HCT116 (cell line): ENCODE measurements around the gene STARD3. TPM values are rescaled to one million over a fixed set of nuclear protein-coding genes. Genes with fewer than 3 reads are reported as not detected.

Experiments
- ATAC-seq: fragments of 200-7000 bp; cut with Tn5 transposase; 2 replicates; pipeline ENCODE4 v1.9.1; 2020; ENCODE audit warnings: mild to moderate bottlenecking, moderate library complexity
- BruUV-seq: library from RNA; stranded (reverse); fragments of 400-500 nt; replicated peaks from 2 replicates; lab custom pipeline; 2021; lab: Mats Ljungman, UMichigan
- CTCF ChIA-PET: fragments of 300-600 bp; sonication (Branson Sonifier 250); formaldehyde crosslinking; loops from one replicate; lab custom pipeline; 2021; ENCODE audit warnings: antibody characterized with exemption; lab: Charles Lee
- POLR2A ChIA-PET: fragments of 300-600, 350-600 bp; sonication (Branson Sonifier 250); formaldehyde crosslinking; loops from one replicate; lab custom pipeline; 2021; ENCODE audit warnings: antibody characterized with exemption; lab: Charles Lee
- RAD21 ChIA-PET, 2 experiments: fragments of 300-600 bp; sonication (Branson Sonifier 250); formaldehyde crosslinking; loops; one replicate each; lab custom pipeline; 2023; ENCODE audit warnings: low total read pairs in 2 of 2; ENCODE audit not compliant: uncharacterized antibody in 2 of 2, unreplicated experiment in 2 of 2, low non-redundant PET in 1 of 2; lab: Charles Lee
- DNase-seq: peaks from one replicate; pipeline ENCODE4 v3.0.0-alpha.2; 2010; ENCODE audit warnings: low read depth, low spot score
- H2AFZ ChIP-seq: fragments of 200-600 bp; shearing (Covaris generic), sonication (generic); 2 replicates; pipeline ENCODE4 v1.6.1; 2017; ENCODE audit warnings: low read depth, mixed run types, mixed read lengths, antibody characterized with exemption, low read length; ENCODE audit not compliant: poor library complexity, severe bottlenecking
- H3K27ac ChIP-seq: 2 replicates; pipeline ENCODE4 v1.5.1; 2012; ENCODE audit warnings: low read depth, low read length
- H3K27me3 ChIP-seq: fragments of 200-600 bp; sonication (generic); 2 replicates; pipeline ENCODE4 v1.6.1; 2016; ENCODE audit warnings: mixed run types, low read length, mixed read lengths; ENCODE audit not compliant: insufficient read depth
- H3K36me3 ChIP-seq, 2 experiments: fragments of 200-500 bp in 1 of 2; fragments of 200-600 bp in 1 of 2; sonication (Bioruptor generic) in 1 of 2; sonication (generic) in 1 of 2; 2 replicates each; pipeline versions ENCODE4 v1.5.1 to v1.6.1; 2014 to 2016; ENCODE audit warnings: low read length in 2 of 2, inconsistent platforms in 1 of 2, mixed read lengths in 1 of 2, mixed run types in 1 of 2; ENCODE audit not compliant: insufficient read depth in 2 of 2, control insufficient read depth in 1 of 2
- H3K4me1 ChIP-seq, 2 experiments: fragments of 200-600 bp in 1 of 2; sonication (generic) in 1 of 2; 2 replicates each; pipeline versions ENCODE4 v1.5.1 to v1.6.1; 2012 to 2017; ENCODE audit warnings: low read length in 2 of 2, inconsistent platforms in 1 of 2, mild to moderate bottlenecking in 1 of 2, mixed read lengths in 1 of 2, mixed run types in 1 of 2, moderate library complexity in 1 of 2; ENCODE audit not compliant: insufficient read depth in 2 of 2, control insufficient read depth in 1 of 2
- H3K4me2 ChIP-seq: fragments of 200-600 bp; sonication (generic); 2 replicates; pipeline ENCODE4 v1.6.1; 2017; ENCODE audit warnings: mixed run types, low read length, mixed read lengths
- H3K4me3 ChIP-seq, 2 experiments: fragments of 200-600 bp in 1 of 2; sonication (generic) in 1 of 2; replicated peaks in 1 of 2; 2 replicates each; pipeline ENCODE4 v1.5.1; 2011 to 2016; ENCODE audit warnings: low read length in 2 of 2, control low read depth in 1 of 2, low read depth in 1 of 2, mild to moderate bottlenecking in 1 of 2, mixed read lengths in 1 of 2, mixed run types in 1 of 2
- H3K79me2 ChIP-seq: fragments of 200-600 bp; sonication (generic); 2 replicates; pipeline ENCODE4 v1.6.1; 2017; ENCODE audit warnings: mild to moderate bottlenecking, mixed run types, low read length, moderate library complexity, mixed read lengths; ENCODE audit not compliant: insufficient read depth
- H3K9ac ChIP-seq: fragments of 200-600 bp; sonication (generic); 2 replicates; pipeline ENCODE4 v1.6.1; 2016; ENCODE audit warnings: low read length, mixed read lengths
- H3K9me2 ChIP-seq: fragments of 200-600 bp; sonication (generic), shearing (Covaris generic); 2 replicates; pipeline ENCODE4 v1.6.1; 2017; ENCODE audit warnings: mixed run types, mild to moderate bottlenecking, moderate library complexity; ENCODE audit not compliant: insufficient read depth
- H3K9me3 ChIP-seq, 2 experiments: fragments of 200-500 bp in 1 of 2; fragments of 200-600 bp in 1 of 2; sonication (Bioruptor generic) in 1 of 2; sonication (generic) in 1 of 2; 2 replicates each; pipeline ENCODE4 v1.6.1; 2014 to 2017; ENCODE audit warnings: low read length in 2 of 2, mixed read lengths in 2 of 2, inconsistent platforms in 1 of 2, low read depth in 1 of 2, mild to moderate bottlenecking in 1 of 2, mixed run types in 1 of 2, moderate library complexity in 1 of 2; ENCODE audit not compliant: control insufficient read depth in 1 of 2, insufficient read depth in 1 of 2
- H4K20me1 ChIP-seq: fragments of 200-600 bp; sonication (generic), shearing (Covaris generic); 2 replicates; pipeline ENCODE4 v1.6.1; 2017; ENCODE audit warnings: mixed run types, mild to moderate bottlenecking, moderate library complexity; ENCODE audit not compliant: insufficient read depth
- CEBPB ChIP-seq: IDR thresholded peaks from 2 replicates; pipeline ENCODE4 v1.6.1; 2012; ENCODE audit warnings: low read depth
- CTCF ChIP-seq, 3 experiments: fragments of 200-600 bp in 1 of 3; sonication (generic) in 1 of 3; IDR thresholded peaks in 2 of 3; conservative IDR thresholded peaks in 1 of 3; 2 replicates each; pipeline ENCODE4 v1.5.1; 2012 to 2017; ENCODE audit warnings: low read depth in 2 of 3, low read length in 2 of 3, antibody characterized with exemption in 1 of 3, borderline replicate concordance in 1 of 3, control low read depth in 1 of 3, mild to moderate bottlenecking in 1 of 3, mixed read lengths in 1 of 3, mixed run types in 1 of 3, moderate library complexity in 1 of 3; ENCODE audit not compliant: insufficient read depth in 1 of 3
- EGR1 ChIP-seq: IDR thresholded peaks from 2 replicates; pipeline ENCODE4 v1.6.1; 2012; ENCODE audit warnings: low read depth
- RAD21 ChIP-seq: IDR thresholded peaks from 2 replicates; pipeline ENCODE4 v1.6.1; 2012; ENCODE audit warnings: low read depth, mild to moderate bottlenecking
- SP1 ChIP-seq: IDR thresholded peaks from 2 replicates; pipeline ENCODE4 v1.6.1; 2012; ENCODE audit warnings: low read depth
- TCF7L2 ChIP-seq: IDR thresholded peaks from 2 replicates; pipeline ENCODE4 v1.7.0; 2011; ENCODE audit warnings: borderline replicate concordance, inconsistent platforms; ENCODE audit not compliant: insufficient read depth, insufficient read length; ENCODE audit errors: extremely low read depth
- ZFX ChIP-seq: fragments of 450-650 bp; IDR thresholded peaks from 2 replicates; pipeline ENCODE4 v1.6.1; 2017
- ZNF274 ChIP-seq: fragments of 200-500 bp; sonication (Bioruptor generic); IDR thresholded peaks from 2 replicates; pipeline ENCODE4 v1.6.1; 2014; ENCODE audit warnings: mild to moderate bottlenecking, low read depth, low read length, inconsistent platforms
- intact Hi-C: fragments of 100-400 bp; cut with micrococcal nuclease; formaldehyde crosslinking; loops from 2 replicates; pipeline ENCODE4 v1.10.0; 2022
- total RNA-seq: library from RNA; stranded (reverse); gene quantifications from one replicate; pipeline ENCODE4 v1.2.1, GENCODE V29; 2021; ENCODE audit not compliant: unreplicated experiment

Gene STARD3
- total RNA-seq, 1 experiment from 2014 or later = 73.9 TPM

DNA sequence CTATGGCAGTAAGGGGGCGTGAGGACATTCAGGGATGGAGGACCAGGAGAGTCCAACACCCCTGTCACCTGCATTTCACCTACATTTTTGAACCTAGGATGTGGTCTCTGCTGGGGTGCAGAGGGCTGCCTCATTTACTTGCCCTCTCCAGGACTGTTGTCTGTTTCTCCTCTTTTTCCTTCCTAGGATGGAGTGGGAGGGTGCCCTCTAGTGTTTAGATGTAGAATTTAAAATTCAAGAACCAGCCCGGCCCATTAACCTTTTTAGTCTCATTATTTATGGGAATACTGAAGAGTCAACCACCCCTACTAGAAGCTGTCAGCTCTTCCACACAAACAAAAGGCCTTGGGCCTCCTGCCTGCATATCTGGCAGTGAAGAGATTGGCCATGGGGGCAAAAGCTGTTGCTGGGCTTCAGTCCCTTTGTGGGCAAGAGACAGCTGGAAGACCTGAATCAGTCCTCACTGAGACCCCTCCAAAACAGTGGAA, 2.5 kb upstream of the STARD3 start:
- ChIA-PET CTCF (interaction anchor here (1.0 to 8.3 kb wide), 5 partner anchors 9 to 38 kb away, joined by 3 to 157 read pairs (median 8); no protein-coding TSS in a partner anchor), RAD21 (interaction anchor here (1.1 to 2.2 kb wide), 4 partner anchors 11 to 16 kb away, joined by 3 to 12 read pairs (median 4); no protein-coding TSS in a partner anchor), POLR2A (interaction anchor here (0.6 kb wide), 1 partner anchor 87 kb away, joined by 4 read pairs; no protein-coding TSS in a partner anchor)
- H3K36me3 ChIP-seq = no peaks in the 10 kb centered on the region
- no peak for ATAC-seq
- peaks cover 60 to 78% of the 10 kb centered on the region in 2 experiments for H3K4me1 ChIP-seq
- H3K9ac ChIP-seq = no peak overlapping the region
- no peak for TF ChIP-seq EGR1
- TF ChIP-seq SP1 = no peak
- no peak; the same call in 1 of the 2 replicates for TF ChIP-seq RAD21
- peak; percentile 64 to 97 (median 83); a peak in 5 of 6 replicates for TF ChIP-seq CTCF (IDR thresholded peaks at IDR 0.05 in 2 of 3, conservative IDR thresholded peaks at IDR 0.05 in 1 of 3; ENCODE audit: borderline replicate concordance in 1 of 3, insufficient read depth in 1 of 3, low read depth in 2 of 3, low read length in 2 of 3)
- TF ChIP-seq ZFX = no peak
- no peak for TF ChIP-seq ZNF274
- TF ChIP-seq CEBPB = no peak
- TF ChIP-seq TCF7L2 = no peak
- intact Hi-C loops = loop anchor here (2.0 kb wide), 1 partner anchor 40 kb away; no protein-coding TSS in a partner anchor
- no peaks in the 10 kb centered on the region for H3K9me3 ChIP-seq
- H3K79me2 ChIP-seq = peaks cover 23% of the 10 kb centered on the region
- H3K27ac ChIP-seq = no peak overlapping the region
- peak overlapping the region; percentile 36; the same call in 1 of the 2 replicates for H3K4me2 ChIP-seq
- no peak overlapping the region for H2AFZ ChIP-seq
- H3K9me2 ChIP-seq = no peaks in the 10 kb centered on the region
- DNase-seq = no peak
- no peaks in the 10 kb centered on the region for H4K20me1 ChIP-seq
- H3K4me3 ChIP-seq = no peak overlapping the region
- no TSS peak for BruUV-seq
- no peaks in the 10 kb centered on the region for H3K27me3 ChIP-seq
